MCF 10A (cell line): ENCODE results near the gene NR3C2. TPM values are rescaled to one million over a fixed set of nuclear protein-coding genes. Genes with fewer than 3 reads are reported as not detected.

Source experiments
- Bru-seq: library from RNA; stranded (reverse); fragments of 400-500 nt; gene quantifications from one replicate; lab custom pipeline; 2021; lab: Mats Ljungman, UMichigan
- BruChase-seq, 2 experiments: library from RNA; stranded (reverse); fragments of 400-500 nt; gene quantifications; one replicate each; lab custom pipeline; 2021; lab: Mats Ljungman, UMichigan
- BruUV-seq: library from RNA; stranded (reverse); fragments of 400-500 nt; replicated peaks from 2 replicates; lab custom pipeline; 2021; lab: Mats Ljungman, UMichigan
- CTCF ChIA-PET: fragments of 300-600 bp; sonication (Branson Sonifier 250); formaldehyde crosslinking; extraction: SDS; loops from one replicate; lab custom pipeline; 2021; ENCODE audit warnings: antibody characterized with exemption, inconsistent platforms; lab: Yijun Ruan, JAX
- POLR2A ChIA-PET: fragments of 300-600, 350-650 bp; sonication (Branson Sonifier 250); formaldehyde crosslinking; extraction: SDS; loops from one replicate; lab custom pipeline; 2020; ENCODE audit warnings: antibody characterized with exemption, inconsistent platforms; lab: Yijun Ruan, JAX
- DNase-seq: peaks from one replicate; pipeline ENCODE4 v3.0.0-alpha.2; 2018; ENCODE audit not compliant: unreplicated experiment
- H3K27ac Mint-ChIP-seq: one replicate; pipeline ENCODE4 v1.8.0; 2022; ENCODE audit warnings: mild to moderate bottlenecking, low read depth, mixed read lengths; ENCODE audit not compliant: unreplicated experiment
- H3K27me3 Mint-ChIP-seq: one replicate; pipeline ENCODE4 v1.8.0; 2022; ENCODE audit warnings: mixed read lengths; ENCODE audit not compliant: insufficient read depth, unreplicated experiment
- H3K36me3 Mint-ChIP-seq: one replicate; pipeline ENCODE4 v1.8.0; 2022; ENCODE audit warnings: mild to moderate bottlenecking, moderate library complexity, mixed read lengths; ENCODE audit not compliant: insufficient read depth, unreplicated experiment
- H3K4me1 Mint-ChIP-seq: one replicate; pipeline ENCODE4 v1.8.0; 2022; ENCODE audit warnings: mixed read lengths; ENCODE audit not compliant: insufficient read depth, unreplicated experiment
- H3K4me3 Mint-ChIP-seq: one replicate; pipeline ENCODE4 v1.8.0; 2022; ENCODE audit warnings: mild to moderate bottlenecking, moderate library complexity, mixed read lengths; ENCODE audit not compliant: unreplicated experiment
- H3K9me3 Mint-ChIP-seq: one replicate; pipeline ENCODE4 v1.8.0; 2022; ENCODE audit warnings: mixed read lengths; ENCODE audit not compliant: unreplicated experiment
- CTCF ChIP-seq: fragments of 200-600 bp; IDR thresholded peaks from one replicate; pipeline ENCODE4 v1.8.0; 2022; ENCODE audit warnings: antibody characterized with exemption, mild to moderate bottlenecking; ENCODE audit not compliant: unreplicated experiment
- intact Hi-C: fragments of 100-400 bp; cut with micrococcal nuclease; formaldehyde crosslinking; loops from 2 replicates; pipeline ENCODE4 v1.14.1; 2022
- long read RNA-seq: library from polyadenylated mRNA; stranded (forward); transcript quantifications from one replicate; pipeline ENCODE4 v2.0.0, GENCODE V29; 2022
- total RNA-seq: library from RNA; stranded (reverse); gene quantifications from 2 replicates; pipeline ENCODE4 v1.2.3, GENCODE V29; 2022

Gene NR3C2
- 0.21 and 0.34 TPM in 2 replicates for total RNA-seq
- Bru-seq, nascent RNA: percentile 23 among the genes with signal in this experiment
- percentile 11 among the genes with signal in this experiment for BruChase-seq, experiment 1, labeled RNA remaining after a 6-hour chase
- BruChase-seq, experiment 2, labeled RNA remaining after a 2-hour chase: percentile 16 among the genes with signal in this experiment
- long read RNA-seq, full-length matches to known transcripts: 1 of 1 reads
- long read RNA-seq, partial matches to known transcripts: 0 of 1 reads
- long read RNA-seq, other reads (novel, unspliced or antisense): 0 of 1 reads

GRCh38 chr4:148441986-148442831 lies at the start of gene NR3C2:
Gene NR3C2, minus strand, starts transcription at chr4:148442414.
- ChIA-PET POLR2A (interaction anchor here (0.6 to 1.9 kb wide), 16 partner anchors 8 to 825 kb away, joined by 3 to 9 read pairs (median 4); partner anchors contain the start of gene TMEM184C), CTCF (interaction anchor here (0.5 to 1.3 kb wide), 7 partner anchors 68 to 1090 kb away, joined by 3 to 6 read pairs (median 3); no protein-coding TSS in a partner anchor)
- Mint-ChIP-seq H3K36me3 (no peaks in the 10 kb centered on the region), H3K27ac (no peak within 1 kb of the TSS), H3K4me3 (peak within 1 kb of the TSS; percentile 98), H3K4me1 (peaks cover 15% of the 10 kb centered on the region), H3K9me3 (no peaks in the 10 kb centered on the region), H3K27me3 (peaks cover 18% of the 10 kb centered on the region)
- peak; percentile 99 for DNase-seq
- no TSS peak for BruUV-seq
- intact Hi-C loops: loop anchor here (2.0 to 5.0 kb wide), 3 partner anchors 591 to 1455 kb away; no protein-coding TSS in a partner anchor
- TF ChIP-seq CTCF: no peak

- CTCF ChIA-PET: no interaction called here
- Mint-ChIP-seq H3K4me3 (no peak overlapping the region), H3K27me3 (no peaks in the 10 kb centered on the region), H3K36me3 (no peaks in the 10 kb centered on the region), H3K4me1 (no peaks in the 10 kb centered on the region), H3K27ac (no peak overlapping the region), H3K9me3 (peaks cover 8% of the 10 kb centered on the region)
- TF ChIP-seq CTCF: no peak
- intact Hi-C loops: no loop called here
- POLR2A ChIA-PET: no interaction called here
- DNase-seq: no peak
- BruUV-seq: no TSS peak
These were observed 45.0 kb upstream of the NR3C2 start for GRCh38 chr4:148487181-148487580.

- ChIA-PET POLR2A (no interaction called here), CTCF (interaction anchor here (0.7 kb wide), 1 partner anchor 424 kb away, joined by 3 read pairs; no protein-coding TSS in a partner anchor)
- Mint-ChIP-seq H3K9me3 (peaks cover 8% of the 10 kb centered on the region), H3K27ac (no peak overlapping the region), H3K4me3 (no peak overlapping the region), H3K36me3 (no peaks in the 10 kb centered on the region), H3K4me1 (no peaks in the 10 kb centered on the region), H3K27me3 (no peaks in the 10 kb centered on the region)
- intact Hi-C loops: no loop called here
- no TSS peak for BruUV-seq
- TF ChIP-seq CTCF: no peak
- DNase-seq: no peak
These were observed 39.4 kb upstream of the NR3C2 start for GRCh38 chr4:148481636-148482035.

- Mint-ChIP-seq H3K9me3 (no peaks in the 10 kb centered on the region), H3K27ac (no peak overlapping the region), H3K4me3 (no peak overlapping the region), H3K27me3 (no peaks in the 10 kb centered on the region), H3K4me1 (no peaks in the 10 kb centered on the region), H3K36me3 (no peaks in the 10 kb centered on the region)
- no TSS peak for BruUV-seq
- ChIA-PET POLR2A (no interaction called here), CTCF (interaction anchor here (0.6 to 0.8 kb wide), 2 partner anchors 25 to 1139 kb away, joined by 3 read pairs; no protein-coding TSS in a partner anchor)
- no peak for DNase-seq
- TF ChIP-seq CTCF: no peak
- intact Hi-C loops: no loop called here
These were observed 35.1 kb upstream of the NR3C2 start for GRCh38 chr4:148477276-148477675.
